Thyroid gland (tissue), 4 donors: ENCODE results near the gene CLCC1.

Source experiments
- CTCF ChIP-seq, 6 experiments: fragments of 200-600 bp in 3 of 6; fragments of 450-650 bp in 3 of 6; sonication (generic) in 3 of 6; IDR thresholded peaks; one replicate each; pipeline ENCODE4 v1.5.1; 2016 to 2019; ENCODE audit warnings: antibody characterized with exemption in 6 of 6, mild to moderate bottlenecking in 2 of 6, inconsistent platforms in 1 of 6, moderate library complexity in 1 of 6
- POLR2A ChIP-seq, 2 donors: fragments of 450-650 bp; IDR thresholded peaks; one replicate each; pipeline ENCODE4 v1.6.1; 2017; ENCODE audit warnings: antibody characterized with exemption in 2 of 2, mild to moderate bottlenecking in 2 of 2, moderate library complexity in 1 of 2

GRCh38 chr1:108961198-108961597, 2.1 kb downstream of the CLCC1 start:
- no peak for TF ChIP-seq CTCF (IDR thresholded peaks at IDR 0.05)
- no peak for TF ChIP-seq POLR2A (IDR thresholded peaks at IDR 0.05)
